OCI-LY7 (cell line): Measurements from ENCODE around the gene CCDC174.

Experiments used
- EZH2phosphoT487 ChIP-seq: fragments of 200-600 bp; sonication (generic); IDR thresholded peaks from 2 replicates; pipeline ENCODE4 v1.6.1; 2018; ENCODE audit warnings: low read depth, borderline replicate concordance, mild to moderate bottlenecking, mixed run types, antibody characterized with exemption, low read length, moderate library complexity, mixed read lengths
- TF ChIP-seq, protein P1 (sequence below): fragments of 200-600 bp; sonication (generic); conservative IDR thresholded peaks from 2 replicates; pipeline ENCODE4 v1.5.1; 2014; ENCODE audit warnings: mild to moderate bottlenecking, antibody characterized with exemption, low read length, moderate library complexity, mixed read lengths

DNA sequence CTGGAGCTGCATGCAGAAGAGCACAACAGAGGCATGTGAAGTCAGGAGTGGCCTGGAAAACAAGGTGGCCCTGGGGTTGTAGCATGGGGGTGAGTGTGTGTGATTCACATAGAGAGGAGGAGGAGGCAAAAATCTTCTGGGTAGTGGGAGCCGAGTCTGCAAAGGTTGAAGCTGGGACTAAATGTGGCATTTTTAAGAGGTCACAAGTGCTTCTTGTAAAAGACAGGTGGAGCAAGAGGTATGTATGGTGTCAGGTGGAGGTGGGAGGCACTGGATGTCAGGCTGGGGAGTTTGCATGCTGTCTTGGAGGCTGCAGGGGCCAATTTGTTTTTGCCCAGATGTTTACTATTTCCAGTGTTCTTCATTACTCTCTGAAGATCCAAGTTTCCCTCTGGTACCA is 65.7 kb downstream of the CCDC174 start:
- TF ChIP-seq, protein P1, sequence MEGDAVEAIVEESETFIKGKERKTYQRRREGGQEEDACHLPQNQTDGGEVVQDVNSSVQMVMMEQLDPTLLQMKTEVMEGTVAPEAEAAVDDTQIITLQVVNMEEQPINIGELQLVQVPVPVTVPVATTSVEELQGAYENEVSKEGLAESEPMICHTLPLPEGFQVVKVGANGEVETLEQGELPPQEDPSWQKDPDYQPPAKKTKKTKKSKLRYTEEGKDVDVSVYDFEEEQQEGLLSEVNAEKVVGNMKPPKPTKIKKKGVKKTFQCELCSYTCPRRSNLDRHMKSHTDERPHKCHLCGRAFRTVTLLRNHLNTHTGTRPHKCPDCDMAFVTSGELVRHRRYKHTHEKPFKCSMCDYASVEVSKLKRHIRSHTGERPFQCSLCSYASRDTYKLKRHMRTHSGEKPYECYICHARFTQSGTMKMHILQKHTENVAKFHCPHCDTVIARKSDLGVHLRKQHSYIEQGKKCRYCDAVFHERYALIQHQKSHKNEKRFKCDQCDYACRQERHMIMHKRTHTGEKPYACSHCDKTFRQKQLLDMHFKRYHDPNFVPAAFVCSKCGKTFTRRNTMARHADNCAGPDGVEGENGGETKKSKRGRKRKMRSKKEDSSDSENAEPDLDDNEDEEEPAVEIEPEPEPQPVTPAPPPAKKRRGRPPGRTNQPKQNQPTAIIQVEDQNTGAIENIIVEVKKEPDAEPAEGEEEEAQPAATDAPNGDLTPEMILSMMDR: no peak
- TF ChIP-seq EZH2phosphoT487: no peak
